ENCODE results near the gene OLA1. TPM values are rescaled to one million over a fixed set of nuclear protein-coding genes. Genes with fewer than 3 reads are reported as not detected.
A peak's percentile ranks its signal among the peaks of the same experiment; 100 is the strongest.

Gene OLA1
- total and polyA plus RNA-seq, 2 of the 13 experiments (the other 11 are each of a cell fraction or from before 2014, with no cell fraction given), result 153 to 241 TPM

- TF ChIP-seq, protein P1, sequence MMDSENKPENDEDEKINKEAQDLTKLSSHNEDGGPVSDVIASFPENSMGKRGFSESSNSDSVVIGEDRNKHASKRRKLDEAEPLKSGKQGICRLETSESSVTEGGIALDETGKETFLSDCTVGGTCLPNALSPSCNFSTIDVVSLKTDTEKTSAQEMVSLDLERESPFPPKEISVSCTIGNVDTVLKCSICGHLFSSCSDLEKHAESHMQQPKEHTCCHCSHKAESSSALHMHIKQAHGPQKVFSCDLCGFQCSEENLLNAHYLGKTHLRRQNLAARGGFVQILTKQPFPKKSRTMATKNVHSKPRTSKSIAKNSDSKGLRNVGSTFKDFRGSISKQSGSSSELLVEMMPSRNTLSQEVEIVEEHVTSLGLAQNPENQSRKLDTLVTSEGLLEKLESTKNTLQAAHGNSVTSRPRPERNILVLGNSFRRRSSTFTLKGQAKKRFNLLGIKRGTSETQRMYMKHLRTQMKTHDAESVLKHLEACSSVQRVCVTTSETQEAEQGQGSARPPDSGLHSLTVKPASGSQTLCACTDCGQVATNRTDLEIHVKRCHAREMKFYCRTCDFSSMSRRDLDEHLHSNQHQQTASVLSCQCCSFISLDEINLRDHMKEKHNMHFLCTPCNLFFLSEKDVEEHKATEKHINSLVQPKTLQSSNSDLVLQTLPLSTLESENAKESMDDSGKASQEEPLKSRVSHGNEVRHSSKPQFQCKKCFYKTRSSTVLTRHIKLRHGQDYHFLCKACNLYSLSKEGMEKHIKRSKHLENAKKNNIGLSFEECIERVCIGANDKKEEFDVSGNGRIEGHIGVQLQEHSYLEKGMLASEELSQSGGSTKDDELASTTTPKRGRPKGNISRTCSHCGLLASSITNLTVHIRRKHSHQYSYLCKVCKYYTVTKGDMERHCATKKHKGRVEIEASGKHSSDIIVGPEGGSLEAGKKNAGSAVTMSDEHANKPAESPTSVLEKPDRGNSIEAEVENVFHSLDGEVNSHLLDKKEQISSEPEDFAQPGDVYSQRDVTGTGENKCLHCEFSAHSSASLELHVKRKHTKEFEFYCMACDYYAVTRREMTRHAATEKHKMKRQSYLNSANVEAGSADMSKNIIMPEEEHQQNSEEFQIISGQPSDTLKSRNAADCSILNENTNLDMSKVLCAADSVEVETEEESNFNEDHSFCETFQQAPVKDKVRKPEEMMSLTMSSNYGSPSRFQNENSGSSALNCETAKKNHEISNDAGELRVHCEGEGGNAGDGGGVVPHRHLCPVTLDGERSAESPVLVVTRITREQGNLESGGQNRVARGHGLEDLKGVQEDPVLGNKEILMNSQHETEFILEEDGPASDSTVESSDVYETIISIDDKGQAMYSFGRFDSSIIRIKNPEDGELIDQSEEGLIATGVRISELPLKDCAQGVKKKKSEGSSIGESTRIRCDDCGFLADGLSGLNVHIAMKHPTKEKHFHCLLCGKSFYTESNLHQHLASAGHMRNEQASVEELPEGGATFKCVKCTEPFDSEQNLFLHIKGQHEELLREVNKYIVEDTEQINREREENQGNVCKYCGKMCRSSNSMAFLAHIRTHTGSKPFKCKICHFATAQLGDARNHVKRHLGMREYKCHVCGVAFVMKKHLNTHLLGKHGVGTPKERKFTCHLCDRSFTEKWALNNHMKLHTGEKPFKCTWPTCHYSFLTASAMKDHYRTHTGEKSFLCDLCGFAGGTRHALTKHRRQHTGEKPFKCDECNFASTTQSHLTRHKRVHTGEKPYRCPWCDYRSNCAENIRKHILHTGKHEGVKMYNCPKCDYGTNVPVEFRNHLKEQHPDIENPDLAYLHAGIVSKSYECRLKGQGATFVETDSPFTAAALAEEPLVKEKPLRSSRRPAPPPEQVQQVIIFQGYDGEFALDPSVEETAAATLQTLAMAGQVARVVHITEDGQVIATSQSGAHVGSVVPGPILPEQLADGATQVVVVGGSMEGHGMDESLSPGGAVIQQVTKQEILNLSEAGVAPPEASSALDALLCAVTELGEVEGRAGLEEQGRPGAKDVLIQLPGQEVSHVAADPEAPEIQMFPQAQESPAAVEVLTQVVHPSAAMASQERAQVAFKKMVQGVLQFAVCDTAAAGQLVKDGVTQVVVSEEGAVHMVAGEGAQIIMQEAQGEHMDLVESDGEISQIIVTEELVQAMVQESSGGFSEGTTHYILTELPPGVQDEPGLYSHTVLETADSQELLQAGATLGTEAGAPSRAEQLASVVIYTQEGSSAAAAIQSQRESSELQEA (CRISPR knock-in tag; IDR thresholded peaks at IDR 0.05; ENCODE audit: not compliant biosample characterization), result peak; percentile 90
- TF ChIP-seq KDM4B (CRISPR knock-in tag; IDR thresholded peaks at IDR 0.05) (peak; percentile 80), ZNF382 (CRISPR knock-in tag; IDR thresholded peaks at IDR 0.05; ENCODE audit: borderline replicate concordance) (no peak), ZNF121 (CRISPR knock-in tag; IDR thresholded peaks at IDR 0.05) (peak; percentile 69; the same call in 1 of the 2 replicates), SMAD3 (CRISPR knock-in tag; IDR thresholded peaks at IDR 0.05) (peak; percentile 80), CENPX (CRISPR knock-in tag; IDR thresholded peaks at IDR 0.05) (no peak), SP140L (CRISPR knock-in tag; IDR thresholded peaks at IDR 0.05; ENCODE audit: borderline replicate concordance) (peak; percentile 42; the same call in 1 of the 2 replicates), WIZ (CRISPR knock-in tag; IDR thresholded peaks at IDR 0.05) (peak; percentile 86; the same call in 1 of the 2 replicates), KAT7 (CRISPR knock-in tag; IDR thresholded peaks at IDR 0.05; ENCODE audit: borderline replicate concordance) (peak; percentile 55; the same call in 1 of the 2 replicates), MAFF (IDR thresholded peaks at IDR 0.05; ENCODE audit: low read depth, low read length) (no peak), ZBTB7A (CRISPR knock-in tag; IDR thresholded peaks at IDR 0.05) (peak; percentile 76; the same call in 1 of the 2 replicates), HOXA9 (CRISPR knock-in tag; IDR thresholded peaks at IDR 0.05; ENCODE audit: borderline replicate concordance) (peak; percentile 41; the same call in 1 of the 2 replicates), MYNN (CRISPR knock-in tag; IDR thresholded peaks at IDR 0.05; ENCODE audit: low read depth) (no peak; the same call in 1 of the 2 replicates), ZKSCAN8 (CRISPR knock-in tag; IDR thresholded peaks at IDR 0.05; ENCODE audit: borderline replicate concordance) (no peak), SP4 (CRISPR knock-in tag; IDR thresholded peaks at IDR 0.05) (peak; percentile 99), ZFP36 (IDR thresholded peaks at IDR 0.05; ENCODE audit: borderline replicate concordance, low read depth, low read length, partially characterized antibody) (no peak)
- TF ChIP-seq, protein P2, sequence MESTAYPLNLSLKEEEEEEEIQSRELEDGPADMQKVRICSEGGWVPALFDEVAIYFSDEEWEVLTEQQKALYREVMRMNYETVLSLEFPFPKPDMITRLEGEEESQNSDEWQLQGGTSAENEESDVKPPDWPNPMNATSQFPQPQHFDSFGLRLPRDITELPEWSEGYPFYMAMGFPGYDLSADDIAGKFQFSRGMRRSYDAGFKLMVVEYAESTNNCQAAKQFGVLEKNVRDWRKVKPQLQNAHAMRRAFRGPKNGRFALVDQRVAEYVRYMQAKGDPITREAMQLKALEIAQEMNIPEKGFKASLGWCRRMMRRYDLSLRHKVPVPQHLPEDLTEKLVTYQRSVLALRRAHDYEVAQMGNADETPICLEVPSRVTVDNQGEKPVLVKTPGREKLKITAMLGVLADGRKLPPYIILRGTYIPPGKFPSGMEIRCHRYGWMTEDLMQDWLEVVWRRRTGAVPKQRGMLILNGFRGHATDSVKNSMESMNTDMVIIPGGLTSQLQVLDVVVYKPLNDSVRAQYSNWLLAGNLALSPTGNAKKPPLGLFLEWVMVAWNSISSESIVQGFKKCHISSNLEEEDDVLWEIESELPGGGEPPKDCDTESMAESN (CRISPR knock-in tag; conservative IDR thresholded peaks at IDR 0.05), result peak; percentile 94
- TF ChIP-seq, protein P3, sequence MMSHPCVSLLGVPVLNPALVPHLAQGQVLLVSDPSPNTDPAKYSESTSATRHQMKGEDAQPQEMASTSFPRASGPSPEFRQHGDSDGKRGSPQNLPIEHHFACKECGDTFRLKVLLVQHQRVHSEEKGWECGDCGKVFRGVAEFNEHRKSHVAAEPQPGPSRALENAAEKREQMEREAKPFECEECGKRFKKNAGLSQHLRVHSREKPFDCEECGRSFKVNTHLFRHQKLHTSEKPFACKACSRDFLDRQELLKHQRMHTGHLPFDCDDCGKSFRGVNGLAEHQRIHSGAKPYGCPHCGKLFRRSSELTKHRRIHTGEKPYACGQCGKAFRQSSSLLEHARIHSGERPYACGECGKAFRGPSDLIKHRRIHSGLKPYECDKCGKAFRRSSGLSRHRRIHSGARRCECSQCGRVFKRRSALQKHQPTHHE (CRISPR knock-in tag; IDR thresholded peaks at IDR 0.05; ENCODE audit: borderline replicate concordance), result peak; percentile 89
Measured at GRCh38 chr2:174248187-174248997, at the start of gene OLA1 (continued).

Data from HepG2 (cell line).